IMR-90 (cell line): ENCODE measurements around the gene IP6K2. TPM values are rescaled to one million over a fixed set of nuclear protein-coding genes. Genes with fewer than 3 reads are reported as not detected.

Experiments
- POLR2A ChIP-seq: IDR thresholded peaks from 2 replicates; pipeline ENCODE4 v1.6.1; 2012; ENCODE audit warnings: mild to moderate bottlenecking, low read depth, low read length
- RFX5 ChIP-seq: IDR thresholded peaks from 2 replicates; pipeline ENCODE4 v1.8.0; 2012; ENCODE audit warnings: low read depth, mild to moderate bottlenecking, low read length, moderate library complexity
- polyA plus RNA-seq, 3 experiments: library from polyadenylated mRNA; depleted of rRNA; stranded (reverse); fragments of >200 nt; gene quantifications; 2 replicates each; pipeline ENCODE4 v1.2.3, GENCODE V29; 2012; ENCODE audit warnings: low replicate concordance in 1 of 3
- total RNA-seq: library from RNA; depleted of rRNA; stranded (reverse); fragments of >200 nt; gene quantifications from 2 replicates; pipeline ENCODE4 v1.2.3, GENCODE V29; 2012
- TF ChIP-seq, protein P1 (sequence below): fragments of 150-350 bp; IDR thresholded peaks from 2 replicates; pipeline ENCODE4 v1.6.1; 2017; ENCODE audit warnings: mild to moderate bottlenecking, antibody characterized with exemption, low read length, low read depth

Gene IP6K2
- total and polyA plus RNA-seq, 2 of the 4 experiments (the other 2 are of a cell fraction): 73.7 to 169 TPM

DNA sequence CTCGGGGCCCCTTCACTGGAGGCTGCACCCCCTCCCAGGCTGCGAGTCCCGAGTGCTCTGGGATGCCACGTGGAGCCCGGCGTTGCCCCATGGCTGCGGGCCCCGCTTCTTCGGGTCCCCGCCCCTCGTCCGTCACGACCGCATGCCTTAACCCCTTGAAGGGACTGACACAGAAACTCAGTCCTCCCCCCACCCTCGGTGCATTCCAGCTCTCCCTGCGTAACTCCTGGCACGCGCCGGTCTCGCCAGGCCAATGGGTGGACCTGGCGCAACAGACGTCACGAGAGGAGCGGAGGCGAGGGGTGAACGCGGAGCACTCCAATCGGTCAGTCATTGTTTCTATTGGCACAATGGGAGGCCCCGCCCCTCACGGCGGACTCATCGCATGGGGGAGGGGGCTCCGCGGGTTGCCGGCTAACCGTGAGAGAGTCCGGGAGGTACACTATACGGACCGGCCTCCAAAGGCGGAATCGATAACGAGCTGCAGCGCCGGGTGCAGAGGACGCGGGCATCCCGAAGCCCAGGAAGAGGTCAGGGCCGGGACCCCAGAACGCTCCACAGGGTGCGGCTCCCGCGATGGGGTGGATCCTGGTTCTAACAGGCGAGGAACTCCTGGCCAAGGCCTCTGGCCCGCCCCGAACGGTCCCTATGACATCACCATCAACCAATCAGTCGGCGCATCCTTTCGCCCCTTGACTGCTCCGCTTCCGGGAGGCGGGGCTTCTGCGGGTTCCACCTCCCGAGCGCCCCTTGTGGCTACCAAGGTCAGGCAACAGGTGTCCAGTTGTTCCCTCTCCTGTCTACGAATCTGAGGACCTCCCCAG lies 53.3 kb downstream of the IP6K2 start (continued):
- TF ChIP-seq, protein P1, sequence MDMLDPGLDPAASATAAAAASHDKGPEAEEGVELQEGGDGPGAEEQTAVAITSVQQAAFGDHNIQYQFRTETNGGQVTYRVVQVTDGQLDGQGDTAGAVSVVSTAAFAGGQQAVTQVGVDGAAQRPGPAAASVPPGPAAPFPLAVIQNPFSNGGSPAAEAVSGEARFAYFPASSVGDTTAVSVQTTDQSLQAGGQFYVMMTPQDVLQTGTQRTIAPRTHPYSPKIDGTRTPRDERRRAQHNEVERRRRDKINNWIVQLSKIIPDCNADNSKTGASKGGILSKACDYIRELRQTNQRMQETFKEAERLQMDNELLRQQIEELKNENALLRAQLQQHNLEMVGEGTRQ: peak; percentile 79
- TF ChIP-seq RFX5 (no peak), POLR2A (peak; percentile 77)
